ENCODE measurements around the gene ZNF223. TPM values are rescaled to one million over a fixed set of nuclear protein-coding genes. Genes with fewer than 3 reads are reported as not detected.

Gene ZNF223
- total RNA-seq, 1 experiment from 2014 or later, result 2.2 TPM

- Histone ChIP-seq H3K9me3 (ENCODE audit: control insufficient read depth, insufficient read depth, low read depth, low read length) (peaks cover 19% of the 10 kb centered on the region; the same call in 1 of the 2 replicates), H3K27me3 (ENCODE audit: control insufficient read depth, insufficient read depth, low read length) (no peaks in the 10 kb centered on the region), H3K4me3 (ENCODE audit: low read depth in 2 of 2, low read length in 2 of 2) (peak overlapping the region; percentile 93 to 95), H3K4me1 (ENCODE audit: control insufficient read depth, insufficient read depth, low read length) (no peaks in the 10 kb centered on the region), H3K36me3 (ENCODE audit: control insufficient read depth, insufficient read depth, low read length) (no peaks in the 10 kb centered on the region; the same call in 1 of the 2 replicates), H3K27ac (ENCODE audit: low read length) (peak overlapping the region; percentile 83)
- intact Hi-C loops (cut with micrococcal nuclease; ENCODE audit: unreplicated experiment) (no loop called here), in situ Hi-C loops (cut with HindIII; ENCODE audit: low pct_unique_long_range_greater_than_20kb, low sequenced_read_pairs) (no loop called here)
- BruUV-seq (replicated peaks), result no TSS peak
- no peak for ATAC-seq
- TF ChIP-seq REST (IDR thresholded peaks at IDR 0.05; ENCODE audit: insufficient read depth in 1 of 2, low read depth in 2 of 2, low read length in 1 of 2) (no peak), TCF7L2 (IDR thresholded peaks at IDR 0.05; ENCODE audit: low read depth, low read length) (no peak), CTCF (IDR thresholded peaks at IDR 0.05) (no peak), POLR2AphosphoS5 (IDR thresholded peaks at IDR 0.05; ENCODE audit: low read depth, low read length) (no peak), SIN3A (IDR thresholded peaks at IDR 0.05; ENCODE audit: borderline replicate concordance, insufficient read depth, low read depth, low read length) (no peak)
- no peak for DNase-seq (ENCODE audit: low read depth, low spot score)
- CTCF ChIA-PET, result no interaction called here
- POLR2A ChIA-PET, result no interaction called here
These were observed 27.0 kb upstream of the ZNF223 start for GRCh38 chr19:44024900-44025216.

GRCh38 chr19:44025217-44025936, 26.5 kb upstream of the ZNF223 start, which contains the start of gene ZNF222:
Gene ZNF222 (plus strand): TSS chr19:44025379. CDS start chr19:44025437, 58 bp downstream.
- DNase-seq (ENCODE audit: low read depth, low spot score) (peak; percentile 43), ATAC-seq (peak; percentile 100)
- intact Hi-C loops (cut with micrococcal nuclease; ENCODE audit: unreplicated experiment), result no loop called here
- Histone ChIP-seq H3K27ac (ENCODE audit: low read length) (peak within 1 kb of the TSS; percentile 83), H3K4me3 (ENCODE audit: low read depth in 2 of 2, low read length in 2 of 2) (peak within 1 kb of the TSS; percentile 93 to 95), H3K9me3 (ENCODE audit: control insufficient read depth, insufficient read depth, low read depth, low read length) (peaks cover 19% of the 10 kb centered on the region; the same call in 1 of the 2 replicates), H3K27me3 (ENCODE audit: control insufficient read depth, insufficient read depth, low read length) (no peaks in the 10 kb centered on the region), H3K4me1 (ENCODE audit: control insufficient read depth, insufficient read depth, low read length) (no peaks in the 10 kb centered on the region), H3K36me3 (ENCODE audit: control insufficient read depth, insufficient read depth, low read length) (no peaks in the 10 kb centered on the region; the same call in 1 of the 2 replicates)
- TSS peak; percentile 93 for BruUV-seq (replicated peaks)
- CTCF ChIA-PET, result no interaction called here
- in situ Hi-C loops (cut with HindIII; ENCODE audit: low pct_unique_long_range_greater_than_20kb, low sequenced_read_pairs), result no loop called here
- TF ChIP-seq TCF7L2 (IDR thresholded peaks at IDR 0.05; ENCODE audit: low read depth, low read length) (no peak), SIN3A (IDR thresholded peaks at IDR 0.05; ENCODE audit: borderline replicate concordance, insufficient read depth, low read depth, low read length) (no peak), REST (IDR thresholded peaks at IDR 0.05; ENCODE audit: insufficient read depth in 1 of 2, low read depth in 2 of 2, low read length in 1 of 2) (no peak), POLR2AphosphoS5 (IDR thresholded peaks at IDR 0.05; ENCODE audit: low read depth, low read length) (no peak), CTCF (IDR thresholded peaks at IDR 0.05) (no peak)
- POLR2A ChIA-PET, result no interaction called here
